Brain microvascular endothelial cell (primary cell): ENCODE results near the gene CCDC144A.
"Not testable (repeated sequence)": the region's sequence is repeated elsewhere in the genome, so short reads cannot be mapped to it uniquely, and the experiment has no call there.

Experiments used
- DNase-seq: peaks from one replicate; pipeline ENCODE4 v3.0.0-alpha.2; 2020
- H3K27ac ChIP-seq: fragments of 250-450 bp; sonication (Bioruptor Pico); 2 replicates; pipeline ENCODE4 v1.5.1; 2020; ENCODE audit warnings: mild to moderate bottlenecking, moderate library complexity
- H3K27me3 ChIP-seq: fragments of 250-450 bp; sonication (Bioruptor Pico); replicated peaks from 2 replicates; pipeline ENCODE4 v1.5.1; 2020; ENCODE audit warnings: mild to moderate bottlenecking
- H3K36me3 ChIP-seq: fragments of 250-450 bp; sonication (Bioruptor Pico); replicated peaks from 2 replicates; pipeline ENCODE4 v1.5.1; 2020; ENCODE audit warnings: mild to moderate bottlenecking
- H3K4me3 ChIP-seq: 2 replicates; pipeline ENCODE4 v1.5.1; 2011; ENCODE audit warnings: low read depth, mild to moderate bottlenecking, control low read depth, low read length, moderate library complexity
- CTCF ChIP-seq: IDR thresholded peaks from 2 replicates; pipeline ENCODE4 v1.5.1; 2011; ENCODE audit warnings: low read depth, mild to moderate bottlenecking, moderate library complexity, low read length, control low read depth, inconsistent platforms; ENCODE audit errors: missing control alignments
- in situ Hi-C: cut with HindIII; loops from 2 replicates; pipeline ENCODE4 v1.10.0; 2017; ENCODE audit warnings: low sequenced_read_pairs, low pct_ligation_motif_present

CCDC144A gene

GRCh38 chr17:16689731-16690281 lies at the start of gene CCDC144A:
Gene CCDC144A (plus strand): TSS chr17:16690241. CDS start chr17:16690401, 160 bp downstream.
- H3K27ac ChIP-seq, H3K4me3 ChIP-seq, H3K36me3 ChIP-seq, H3K27me3 ChIP-seq, in situ Hi-C loops, DNase-seq: not testable (repeated sequence)
- peak; percentile 53 for TF ChIP-seq CTCF

GRCh38 chr17:16649585-16649984 lies 40.5 kb upstream of the CCDC144A start:
- no peaks in the 10 kb centered on the region for H3K27me3 ChIP-seq
- TF ChIP-seq CTCF, result no peak
- in situ Hi-C loops, result no loop called here
- no peak overlapping the region for H3K27ac ChIP-seq
- no peak for DNase-seq
- H3K4me3 ChIP-seq, result no peak overlapping the region
- no peaks in the 10 kb centered on the region for H3K36me3 ChIP-seq

- Histone ChIP-seq H3K27me3 (no peaks in the 10 kb centered on the region), H3K27ac (no peak overlapping the region), H3K36me3 (no peaks in the 10 kb centered on the region), H3K4me3 (no peak overlapping the region)
- no peak for DNase-seq
- in situ Hi-C loops, result no loop called here
- no peak for TF ChIP-seq CTCF
These were observed 37.8 kb upstream of the CCDC144A start for GRCh38 chr17:16652252-16652651.

- H3K4me3 ChIP-seq, result peak overlapping the region; percentile 87
- H3K27ac ChIP-seq, result no peak overlapping the region
- in situ Hi-C loops, result no loop called here
- DNase-seq, result no peak
- H3K27me3 ChIP-seq, result no peaks in the 10 kb centered on the region
- no peak for TF ChIP-seq CTCF
- H3K36me3 ChIP-seq, result no peaks in the 10 kb centered on the region
These were observed 37.1 kb upstream of the CCDC144A start for GRCh38 chr17:16652847-16653366.

GRCh38 chr17:16653367-16654041 lies 36.5 kb upstream of the CCDC144A start, which contains the start of gene ZNF624:
Gene ZNF624 (minus strand): TSS chr17:16653850.
- DNase-seq, result peak; percentile 88
- in situ Hi-C loops, result no loop called here
- TF ChIP-seq CTCF, result no peak
- Histone ChIP-seq H3K4me3 (peak within 1 kb of the TSS; percentile 87), H3K36me3 (no peaks in the 10 kb centered on the region), H3K27ac (peak within 1 kb of the TSS; percentile 35), H3K27me3 (no peaks in the 10 kb centered on the region)
